UCSD-AML1 (cell line): ENCODE data around the gene PRG3.
"Not testable (repeated sequence)": the region's sequence is repeated elsewhere in the genome, so short reads cannot be mapped to it uniquely, and the experiment has no call there.

Source experiments
- DNase-seq: peaks from one replicate; lab custom pipeline; 2025; ENCODE audit not compliant: unreplicated experiment; lab: John Stamatoyannopoulos, UW

PRG3 gene

DNA sequence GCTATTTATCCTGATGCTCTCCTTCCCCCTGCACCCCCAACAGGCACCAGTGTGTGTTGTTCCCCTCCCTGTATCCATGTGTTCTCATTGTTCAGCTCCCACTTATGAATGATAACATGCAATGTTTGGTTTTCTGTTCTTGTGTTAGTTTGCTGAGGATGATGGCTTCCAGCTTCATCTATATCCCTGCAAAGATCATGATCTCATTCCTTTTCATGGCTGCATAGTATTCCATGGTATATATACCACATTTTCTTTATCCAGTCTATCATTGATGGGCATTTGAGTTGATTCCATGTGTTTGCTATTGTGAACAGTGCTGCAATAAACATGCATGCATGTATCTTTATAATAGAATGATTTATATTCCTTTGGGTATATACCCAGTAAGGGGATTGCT, 19.5 kb downstream of the PRG3 start:
- DNase-seq: not testable (repeated sequence)

GRCh38 chr11:57360991-57361390, 20.0 kb downstream of the PRG3 start:
- no peak for DNase-seq

DNA sequence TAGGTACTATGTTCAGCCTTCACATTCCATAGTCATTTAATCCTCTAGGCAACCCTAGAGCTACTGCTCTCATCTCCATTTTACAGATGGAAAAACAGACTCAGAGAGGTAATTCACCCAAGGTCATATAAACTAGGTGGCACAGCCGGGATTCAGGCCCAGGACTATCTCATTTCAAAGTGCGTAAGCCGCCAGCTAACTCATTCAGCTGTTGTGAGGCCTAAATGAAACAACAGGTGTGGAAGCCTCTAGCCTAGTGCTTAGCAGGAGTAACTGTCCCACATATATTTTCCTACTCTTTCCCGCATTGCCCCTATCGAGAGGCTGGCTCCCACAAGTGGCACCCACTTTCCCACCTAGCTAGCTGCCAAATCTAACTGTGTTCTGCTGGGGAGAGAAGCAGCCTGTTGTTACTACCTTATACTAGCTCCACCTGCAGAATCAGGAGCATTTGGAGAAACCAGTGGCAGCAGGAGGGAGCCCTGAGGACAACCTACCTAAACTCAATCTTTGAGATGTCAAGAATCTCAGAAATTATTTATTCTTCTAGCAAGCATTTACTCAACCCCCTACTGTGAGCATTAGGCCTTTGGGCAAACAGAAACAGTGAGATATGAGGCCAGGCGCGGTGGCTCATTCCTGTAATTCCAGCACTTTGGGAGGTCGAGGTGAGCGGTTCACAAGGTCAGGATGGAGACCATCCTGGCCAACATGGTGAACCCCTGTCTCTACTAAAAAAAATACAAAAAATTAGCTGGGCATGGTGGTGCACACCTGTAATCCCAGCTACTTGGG, 20.9 kb downstream of the PRG3 start:
- no peak for DNase-seq

DNA sequence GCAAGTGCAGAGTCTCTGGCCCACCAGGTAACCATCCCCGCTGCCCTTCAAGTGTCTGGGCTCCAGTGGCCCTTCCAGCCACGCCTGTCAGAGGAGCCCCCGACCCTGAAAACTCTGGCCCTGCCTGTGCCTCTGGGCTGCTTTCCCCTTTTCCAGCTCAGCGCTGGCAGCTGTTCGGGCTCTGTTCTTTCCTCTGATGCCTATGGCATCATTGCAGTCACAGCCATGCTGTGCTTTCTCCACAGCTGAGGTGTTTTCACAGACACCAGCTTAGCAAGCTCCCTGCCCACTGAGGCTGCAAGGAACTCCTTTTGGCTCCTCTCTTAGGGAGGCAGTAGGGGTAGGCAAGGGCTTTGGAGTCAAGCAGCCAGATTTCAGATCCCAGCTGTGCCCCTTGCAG, 21.6 kb downstream of the PRG3 start:
- no peak for DNase-seq

DNA sequence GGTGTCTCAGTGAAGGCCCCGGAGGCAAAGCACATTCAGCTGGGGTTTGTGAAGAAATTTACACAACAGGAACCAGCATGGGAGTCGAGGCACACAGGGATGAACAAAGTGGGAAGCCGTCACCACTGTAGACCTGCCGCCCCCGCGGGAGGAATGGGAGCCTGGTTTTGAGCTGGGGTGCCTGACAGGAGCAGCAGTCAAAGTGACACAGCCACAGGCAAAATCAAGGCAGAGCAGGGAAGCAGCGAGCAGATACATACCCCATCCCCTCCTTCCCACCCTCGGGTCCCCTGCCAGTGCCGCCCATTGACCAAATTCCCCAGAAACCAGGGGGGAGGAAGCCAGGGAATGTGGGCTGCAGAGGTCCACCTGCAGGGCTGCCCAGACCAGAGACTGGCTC, 22.0 kb downstream of the PRG3 start:
- DNase-seq: no peak

DNA sequence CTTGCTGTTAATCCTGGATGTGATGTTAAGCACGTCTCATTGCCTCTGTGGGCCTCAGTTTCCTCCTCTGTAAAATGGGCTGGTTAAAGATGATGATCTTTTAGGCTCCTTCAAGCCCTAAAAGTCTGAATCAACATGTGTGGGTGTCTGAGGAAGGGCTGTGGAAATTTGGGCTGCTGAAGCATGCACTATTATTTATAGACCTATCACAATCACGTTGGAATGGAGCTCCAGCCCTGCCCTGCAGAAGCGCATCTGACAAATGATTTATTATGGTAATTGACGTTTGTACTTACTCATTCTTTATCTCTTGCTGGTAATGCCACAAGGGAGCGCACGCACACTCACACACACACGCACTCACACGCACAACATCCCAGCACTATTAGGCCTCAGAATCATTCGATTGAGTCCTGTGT, 22.4 kb downstream of the PRG3 start:
- DNase-seq: no peak

- DNase-seq: no peak
Observed at GRCh38 chr11:57357856-57358255, 23.1 kb downstream of the PRG3 start.

- no peak for DNase-seq
Observed at GRCh38 chr11:57357310-57357709, 23.6 kb downstream of the PRG3 start.

GRCh38 chr11:57356268-57356667, 24.7 kb downstream of the PRG3 start:
- no peak for DNase-seq

- peak; percentile 69 for DNase-seq
Observed at GRCh38 chr11:57354699-57355098, 26.3 kb downstream of the PRG3 start.

- DNase-seq: no peak
Observed at GRCh38 chr11:57353852-57354251, 27.1 kb downstream of the PRG3 start.

DNA sequence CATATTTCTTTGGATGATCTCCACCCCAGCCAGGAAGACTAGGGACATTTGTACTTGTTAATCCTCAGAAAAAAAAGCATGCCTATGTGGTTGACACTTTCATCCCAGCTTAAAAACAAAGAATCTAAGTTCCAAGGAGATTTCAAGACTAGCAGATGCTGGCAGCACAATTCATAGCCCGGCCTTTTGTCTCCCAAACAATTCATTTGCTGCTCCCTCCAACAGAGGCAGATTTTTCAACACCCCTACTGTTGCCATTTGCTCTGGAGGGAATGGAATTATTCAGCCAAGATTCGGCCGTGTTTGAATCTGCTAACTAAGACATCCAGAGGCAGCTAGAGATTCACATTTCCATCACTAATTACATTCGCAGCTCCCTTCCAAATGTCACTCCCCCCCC, 27.5 kb downstream of the PRG3 start:
- DNase-seq: no peak

DNA sequence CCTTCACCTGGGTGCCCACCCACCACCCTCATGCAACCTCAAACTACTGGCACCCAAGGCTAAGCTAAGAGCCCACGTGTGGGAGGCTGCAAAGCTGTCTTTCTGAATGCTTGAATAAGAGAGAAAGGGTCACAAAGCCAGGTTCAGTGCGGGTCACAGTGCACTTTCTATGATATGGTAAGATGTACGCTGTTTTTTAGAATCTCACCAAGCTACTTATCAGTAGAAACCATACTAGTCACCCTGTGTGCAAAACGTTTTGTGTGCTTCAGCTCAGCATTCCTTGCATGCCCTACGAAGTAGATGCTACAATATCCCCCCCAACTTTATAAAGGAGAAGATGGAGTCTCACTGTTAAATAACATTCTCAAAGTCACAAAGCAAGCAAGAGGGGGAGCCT, 27.9 kb downstream of the PRG3 start:
- no peak for DNase-seq

- no peak for DNase-seq
Observed at GRCh38 chr11:57349491-57350274, 31.3 kb downstream of the PRG3 start.

GRCh38 chr11:57348636-57349313, 32.2 kb downstream of the PRG3 start:
- DNase-seq: no peak

DNA sequence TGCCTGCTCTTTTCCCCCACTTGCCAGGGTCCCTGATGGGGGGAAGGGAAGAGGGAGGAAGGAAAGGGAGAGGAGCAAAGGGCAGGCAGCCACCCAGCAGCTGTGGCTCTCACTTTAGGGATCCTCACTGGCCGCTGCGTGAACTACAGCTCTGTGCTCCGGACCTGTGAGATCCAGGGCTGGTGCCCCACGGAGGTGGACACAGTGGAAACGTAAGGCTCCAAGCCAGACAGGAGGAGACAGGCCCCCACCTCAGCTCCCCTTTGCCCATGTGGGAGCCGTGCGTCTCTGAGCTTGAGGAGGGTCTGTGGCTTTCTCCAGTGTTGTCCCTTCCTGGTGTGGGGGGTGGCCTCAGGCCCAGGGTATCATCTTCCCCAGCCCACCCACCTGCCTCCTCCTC, 32.9 kb downstream of the PRG3 start:
- DNase-seq: no peak

- DNase-seq: no peak
Observed at GRCh38 chr11:57347336-57347735, 33.6 kb downstream of the PRG3 start.

- peak; percentile 62 for DNase-seq
Observed at GRCh38 chr11:57345555-57346211, 35.3 kb downstream of the PRG3 start.

DNA sequence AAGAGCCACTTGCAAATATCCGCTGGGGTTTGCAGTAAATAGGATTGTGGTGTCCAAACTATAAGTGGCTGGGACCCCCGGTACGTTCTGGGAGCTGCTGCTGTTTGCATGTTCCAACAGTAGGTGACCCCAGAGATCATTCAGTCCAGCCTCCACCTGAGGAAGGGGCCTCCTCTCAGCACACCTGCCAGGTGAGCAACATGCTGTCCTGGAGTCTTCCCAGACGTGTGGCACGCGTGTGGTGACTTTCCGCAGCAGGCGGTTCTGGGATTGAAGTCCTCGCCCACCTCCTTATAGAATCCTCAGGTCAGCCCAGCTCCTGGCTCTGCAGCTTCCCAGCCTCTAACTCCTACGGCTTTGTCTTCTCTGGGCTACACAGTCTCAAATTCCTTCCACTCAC, 36.1 kb downstream of the PRG3 start:
- DNase-seq: no peak

DNA sequence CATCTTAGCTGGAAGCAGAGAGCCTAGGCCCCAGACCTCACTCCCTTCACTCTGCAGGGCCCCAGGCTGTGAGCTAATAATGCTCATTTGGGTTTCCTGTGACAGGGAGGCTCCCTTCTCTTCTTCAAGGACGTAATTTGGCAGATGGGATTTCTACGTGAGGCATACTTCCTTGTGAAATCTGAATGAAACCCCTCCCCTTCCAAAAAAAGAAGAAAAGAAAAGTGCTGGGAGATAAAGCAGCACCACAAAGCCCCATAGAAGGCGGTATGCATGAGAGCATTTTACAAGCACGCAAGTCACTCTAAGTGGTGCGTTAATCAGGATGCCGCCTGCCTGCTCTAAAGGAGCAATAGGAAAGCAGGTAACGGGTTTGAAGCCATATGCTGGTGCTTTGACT, 37.1 kb downstream of the PRG3 start:
- no peak for DNase-seq

- no peak for DNase-seq
Observed at GRCh38 chr11:57342702-57343101, 38.2 kb downstream of the PRG3 start.
